HG03342 (cell line): ENCODE measurements around the gene SLC22A31.
"Not testable (repeated sequence)": the region's sequence is repeated elsewhere in the genome, so short reads cannot be mapped to it uniquely, and the experiment has no call there.

Source experiments
- ATAC-seq: cut with Tn5 transposase; IDR thresholded peaks from one replicate; pipeline ENCODE4 v1.9.1; 2021; ENCODE audit warnings: mild to moderate bottlenecking, moderate library complexity; ENCODE audit not compliant: unreplicated experiment

The SLC22A31 gene

GRCh38 chr16:89200124-89200849, at the start of gene SLC22A31:
Gene SLC22A31, minus strand, starts transcription at chr16:89200537. Its CDS starts 36 bp downstream, at chr16:89200501.
- no peak for ATAC-seq

GRCh38 chr16:89248196-89248982, 48.1 kb upstream of the SLC22A31 start:
- ATAC-seq: no peak

- ATAC-seq: peak; percentile 37
Measured at GRCh38 chr16:89247734-89248075, 47.4 kb upstream of the SLC22A31 start.

GRCh38 chr16:89246903-89247733, 46.8 kb upstream of the SLC22A31 start:
- ATAC-seq: peak; percentile 71

GRCh38 chr16:89246383-89246902, 46.1 kb upstream of the SLC22A31 start:
- ATAC-seq: no peak

- ATAC-seq: no peak
Measured at GRCh38 chr16:89244754-89245153, 44.4 kb upstream of the SLC22A31 start.

- ATAC-seq: not testable (repeated sequence)
Measured at GRCh38 chr16:89244264-89244663, 43.9 kb upstream of the SLC22A31 start.

- ATAC-seq: no peak
Measured at GRCh38 chr16:89243664-89244063, 43.3 kb upstream of the SLC22A31 start.

- no peak for ATAC-seq
Measured at GRCh38 chr16:89242795-89243200, 42.5 kb upstream of the SLC22A31 start.

GRCh38 chr16:89241187-89242007, 41.1 kb upstream of the SLC22A31 start:
- peak; percentile 55 for ATAC-seq

GRCh38 chr16:89237733-89238132, 37.4 kb upstream of the SLC22A31 start:
- no peak for ATAC-seq

- ATAC-seq: no peak
Measured at GRCh38 chr16:89233678-89234490, 33.5 kb upstream of the SLC22A31 start.

GRCh38 chr16:89232107-89232506, 31.8 kb upstream of the SLC22A31 start:
- no peak for ATAC-seq

GRCh38 chr16:89230255-89230654, 29.9 kb upstream of the SLC22A31 start:
- no peak for ATAC-seq

GRCh38 chr16:89224665-89225064, 24.3 kb upstream of the SLC22A31 start:
- ATAC-seq: no peak

- ATAC-seq: no peak
Measured at GRCh38 chr16:89222931-89223330, 22.6 kb upstream of the SLC22A31 start.

- no peak for ATAC-seq
Measured at GRCh38 chr16:89221604-89222003, 21.3 kb upstream of the SLC22A31 start.

GRCh38 chr16:89219365-89219764, 19.0 kb upstream of the SLC22A31 start:
- ATAC-seq: no peak

- peak; percentile 80 for ATAC-seq
Measured at GRCh38 chr16:89217388-89218191, 17.3 kb upstream of the SLC22A31 start, which contains the start of gene ZNF778. Gene ZNF778, plus strand, starts transcription at chr16:89217703. Its CDS starts 3,425 bp downstream, at chr16:89221128.
